ENCODE measurements around the gene ZNF37A. TPM values are rescaled to one million over a fixed set of nuclear protein-coding genes. Genes with fewer than 3 reads are reported as not detected.
"Not testable (repeated sequence)": the region's sequence is repeated elsewhere in the genome, so short reads cannot be mapped to it uniquely, and the experiment has no call there.

ZNF37A gene
- polyA plus RNA-seq, 3 donors = 4.4 to 9.9 (median 6.3) TPM

- WGBS, 3 donors = 88 to 91% (median 91%) methylated on average over 1 of the region's 1 CpG
- H3K27ac ChIP-seq (ENCODE audit: low read depth, low read length) = no peak overlapping the region
Measured at GRCh38 chr10:38143587-38143986, 49.5 kb downstream of the ZNF37A start.

GRCh38 chr10:38146579-38147333 is 52.6 kb downstream of the ZNF37A start:
- WGBS, 3 donors = 87 to 90% (median 87%) methylated on average over 11 of the region's 11 CpGs
- no peak overlapping the region for H3K27ac ChIP-seq (ENCODE audit: low read depth, low read length)

DNA sequence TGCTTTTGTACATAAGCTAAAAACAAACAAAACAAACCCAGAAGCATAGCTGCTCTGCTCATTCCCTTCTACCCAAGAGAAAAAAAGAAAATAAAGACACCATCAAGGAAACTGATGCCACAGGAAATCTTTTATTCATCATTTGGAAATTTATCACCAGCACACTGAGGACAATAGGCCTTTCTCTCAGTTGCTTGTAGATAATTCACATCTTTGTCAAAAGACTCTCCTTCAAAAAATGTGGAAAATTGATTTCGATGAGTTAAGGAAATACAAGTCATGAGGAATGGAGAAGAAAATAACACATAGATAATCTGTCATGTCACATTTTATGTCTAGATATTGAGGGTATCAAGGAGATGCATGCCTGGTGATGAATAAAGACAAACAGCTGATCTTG is 53.5 kb downstream of the ZNF37A start:
- 75 to 91% (median 82%) methylated on average over 1 of the region's 1 CpG for WGBS, 3 donors
- no peak overlapping the region for H3K27ac ChIP-seq (ENCODE audit: low read depth, low read length)

- not testable (repeated sequence) for H3K27ac ChIP-seq (ENCODE audit: low read depth, low read length)
- WGBS, 3 donors = 68 to 86% (median 80%) methylated on average over 5 of the region's 5 CpGs
Measured at GRCh38 chr10:38150891-38151463, 56.8 kb downstream of the ZNF37A start.

GRCh38 chr10:38156416-38157269 is 62.5 kb downstream of the ZNF37A start:
- 86 to 90% (median 90%) methylated on average over 31 to 37 of the region's 37 CpGs for WGBS, 3 donors
- no peak overlapping the region for H3K27ac ChIP-seq (ENCODE audit: low read depth, low read length)

GRCh38 chr10:38157270-38157685 is 63.1 kb downstream of the ZNF37A start:
- H3K27ac ChIP-seq (ENCODE audit: low read depth, low read length) = no peak overlapping the region
- WGBS, 3 donors = 89 to 93% (median 92%) methylated on average over 10 of the region's 10 CpGs

GRCh38 chr10:38159004-38159403 is 64.9 kb downstream of the ZNF37A start:
- 71 to 83% (median 75%) methylated on average over 2 of the region's 2 CpGs for WGBS, 3 donors
- no peak overlapping the region for H3K27ac ChIP-seq (ENCODE audit: low read depth, low read length)

GRCh38 chr10:38163617-38164016 is 69.5 kb downstream of the ZNF37A start:
- H3K27ac ChIP-seq (ENCODE audit: low read depth, low read length) = no peak overlapping the region
- 9 to 24% (median 12%) methylated on average over 1 of the region's 1 CpG for whole genome bisulfite sequencing, 3 donors

- H3K27ac ChIP-seq (ENCODE audit: low read depth, low read length) = no peak overlapping the region
- 33 to 57% (median 49%) methylated on average over 2 of the region's 2 CpGs for WGBS, 3 donors
Measured at GRCh38 chr10:38174336-38174735, 80.2 kb downstream of the ZNF37A start.

DNA sequence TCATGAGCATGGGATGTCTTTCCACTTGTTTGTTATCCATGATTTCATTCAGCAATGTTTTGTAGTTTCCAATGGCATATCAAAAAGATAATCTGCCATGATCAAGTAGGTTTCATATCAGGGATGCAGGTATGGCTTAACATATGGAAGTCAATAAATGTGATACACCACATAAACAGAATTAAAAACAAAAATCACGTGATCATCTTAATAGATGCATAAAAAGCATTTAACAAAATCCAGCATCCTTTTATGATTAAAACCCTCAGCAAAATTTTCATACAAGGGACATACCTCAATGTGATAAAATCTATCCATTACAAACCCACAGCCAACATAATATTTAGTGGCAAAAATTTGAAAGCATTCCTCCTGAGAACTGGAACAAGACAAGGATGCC is 90.3 kb downstream of the ZNF37A start:
- no peak overlapping the region for H3K27ac ChIP-seq (ENCODE audit: low read depth, low read length)
- 23 to 30% (median 28%) methylated on average over 1 of the region's 1 CpG for WGBS, 3 donors

Other genes starting within 250 kb of the ZNF37A start
- 1 to 10 TPM; 2.3 to 4.7 (median 2.5) TPM for gene ZNF248, start 236.7 kb upstream of the ZNF37A start, polyA plus RNA-seq
- gene ZNF25, start 117.7 kb upstream of the ZNF37A start, polyA plus RNA-seq = 10 to 100 TPM in 1 of 3 donors, 1 to 10 TPM in 2; 3.3 to 11.1 (median 5.4) TPM
- 10 to 100 TPM in 1 of 3 donors, 1 to 10 TPM in 2; 6.9 to 11.1 (median 8.0) TPM for gene ZNF33A, start 83.7 kb upstream of the ZNF37A start, polyA plus RNA-seq